Measurements from ENCODE around the gene ACTN4.

Gene ACTN4

DNA sequence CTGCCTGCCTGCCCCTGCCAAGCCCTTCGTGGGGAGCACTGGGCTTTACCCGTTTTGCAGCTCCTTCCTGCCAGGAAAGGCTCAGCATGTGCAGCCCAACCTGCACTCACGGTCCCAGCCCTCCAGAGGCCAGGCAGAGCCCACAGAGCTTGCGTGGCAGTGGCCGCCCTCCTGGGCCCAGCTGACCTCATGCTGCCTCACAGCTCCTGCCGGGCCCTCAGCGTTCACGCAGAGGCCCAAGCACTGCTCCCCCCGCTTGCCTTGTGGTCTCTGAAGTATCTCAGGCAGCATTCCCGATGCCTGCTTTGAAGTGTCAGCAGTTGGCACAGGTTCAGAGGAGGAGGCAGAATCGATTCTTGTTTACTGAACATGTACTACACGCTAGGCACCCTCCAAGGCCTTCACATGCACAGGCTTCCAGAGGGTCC is 64.3 kb downstream of the ACTN4 start:
- TF ChIP-seq, protein P1, sequence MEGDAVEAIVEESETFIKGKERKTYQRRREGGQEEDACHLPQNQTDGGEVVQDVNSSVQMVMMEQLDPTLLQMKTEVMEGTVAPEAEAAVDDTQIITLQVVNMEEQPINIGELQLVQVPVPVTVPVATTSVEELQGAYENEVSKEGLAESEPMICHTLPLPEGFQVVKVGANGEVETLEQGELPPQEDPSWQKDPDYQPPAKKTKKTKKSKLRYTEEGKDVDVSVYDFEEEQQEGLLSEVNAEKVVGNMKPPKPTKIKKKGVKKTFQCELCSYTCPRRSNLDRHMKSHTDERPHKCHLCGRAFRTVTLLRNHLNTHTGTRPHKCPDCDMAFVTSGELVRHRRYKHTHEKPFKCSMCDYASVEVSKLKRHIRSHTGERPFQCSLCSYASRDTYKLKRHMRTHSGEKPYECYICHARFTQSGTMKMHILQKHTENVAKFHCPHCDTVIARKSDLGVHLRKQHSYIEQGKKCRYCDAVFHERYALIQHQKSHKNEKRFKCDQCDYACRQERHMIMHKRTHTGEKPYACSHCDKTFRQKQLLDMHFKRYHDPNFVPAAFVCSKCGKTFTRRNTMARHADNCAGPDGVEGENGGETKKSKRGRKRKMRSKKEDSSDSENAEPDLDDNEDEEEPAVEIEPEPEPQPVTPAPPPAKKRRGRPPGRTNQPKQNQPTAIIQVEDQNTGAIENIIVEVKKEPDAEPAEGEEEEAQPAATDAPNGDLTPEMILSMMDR (IDR thresholded peaks at IDR 0.05; ENCODE audit: control insufficient read depth, extremely low read depth, insufficient read depth), result no peak
- no peak overlapping the region for H3K4me3 ChIP-seq (ENCODE audit: low read depth, low read length)
- DNase-seq (ENCODE audit: low read depth), result no peak

DNA sequence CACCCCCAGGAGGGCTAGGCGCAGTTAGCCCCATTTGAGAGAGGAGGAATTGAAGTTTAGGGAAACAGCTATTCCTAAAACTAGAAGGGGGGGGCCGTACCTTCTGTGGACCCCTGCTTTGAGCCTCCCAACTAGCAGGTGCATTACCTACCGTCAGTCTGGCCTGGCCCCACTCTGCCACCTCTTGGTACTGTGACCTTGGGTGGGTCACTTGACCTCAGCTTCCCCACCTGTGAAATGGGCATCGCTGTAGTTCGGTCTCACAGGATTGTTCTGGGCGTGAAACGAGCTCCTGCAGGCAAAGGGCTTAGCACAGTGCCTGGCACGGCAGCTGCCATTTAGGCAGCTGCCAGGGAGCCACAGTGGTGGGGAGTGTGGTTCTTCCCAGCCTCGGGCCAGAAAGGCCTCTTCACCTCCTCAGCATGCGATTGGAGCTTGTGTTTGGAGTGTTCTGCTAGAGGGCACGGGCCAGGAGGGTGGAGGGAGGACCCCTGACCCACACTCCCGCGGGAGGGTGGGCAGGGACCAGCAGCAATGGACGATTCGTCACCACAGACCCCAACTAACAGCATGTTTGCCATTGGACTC is 64.8 kb downstream of the ACTN4 start:
- H3K4me3 ChIP-seq (ENCODE audit: low read depth, low read length), result no peak overlapping the region
- TF ChIP-seq, protein P1 (IDR thresholded peaks at IDR 0.05; ENCODE audit: control insufficient read depth, extremely low read depth, insufficient read depth), result no peak
- no peak for DNase-seq (ENCODE audit: low read depth)

DNA sequence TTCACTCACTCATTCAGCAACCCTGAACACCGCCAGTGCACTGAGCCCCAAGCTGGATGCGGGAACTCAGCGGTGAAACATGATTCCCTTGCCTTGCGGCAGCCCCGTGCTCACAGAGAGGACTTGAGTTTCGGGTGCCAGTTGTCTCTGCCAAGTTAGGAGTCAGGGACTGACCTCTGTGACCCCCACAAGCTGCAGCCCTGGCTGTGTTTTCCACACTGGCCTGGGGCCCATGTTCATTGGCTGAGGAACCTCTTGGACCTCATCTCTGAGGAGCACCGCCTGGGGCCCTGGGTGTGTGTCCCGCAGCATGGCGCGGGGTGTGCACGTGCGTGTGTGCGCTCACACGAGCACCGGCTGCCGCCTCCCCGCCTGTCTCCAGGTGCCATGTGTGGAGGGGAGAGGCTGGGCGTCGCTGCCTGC is 65.8 kb downstream of the ACTN4 start:
- TF ChIP-seq, protein P1 (IDR thresholded peaks at IDR 0.05; ENCODE audit: control insufficient read depth, extremely low read depth, insufficient read depth), result no peak
- no peak for DNase-seq (ENCODE audit: low read depth)
- H3K4me3 ChIP-seq (ENCODE audit: low read depth, low read length), result no peak overlapping the region

DNA sequence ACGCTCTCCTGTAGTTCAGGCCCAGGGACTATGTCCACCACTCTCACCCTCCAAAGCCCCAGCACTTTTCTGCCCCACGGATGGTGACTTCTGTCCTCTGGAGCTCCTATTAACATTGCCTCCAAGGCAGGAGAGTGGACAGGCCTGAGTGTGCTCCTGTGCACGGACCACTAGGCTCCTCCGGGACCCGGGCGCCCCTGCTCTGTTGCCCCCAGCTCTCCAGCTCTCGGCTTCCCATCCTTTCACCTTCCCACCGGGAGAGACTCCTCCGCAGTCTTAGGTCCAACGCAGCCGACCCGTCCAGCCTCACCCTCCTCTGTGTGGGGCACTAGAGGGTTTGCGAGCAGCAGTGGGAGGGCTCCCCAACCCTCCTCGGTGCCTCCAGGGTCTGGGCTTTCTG is 66.4 kb downstream of the ACTN4 start:
- no peak for DNase-seq (ENCODE audit: low read depth)
- TF ChIP-seq, protein P1 (IDR thresholded peaks at IDR 0.05; ENCODE audit: control insufficient read depth, extremely low read depth, insufficient read depth), result no peak

DNA sequence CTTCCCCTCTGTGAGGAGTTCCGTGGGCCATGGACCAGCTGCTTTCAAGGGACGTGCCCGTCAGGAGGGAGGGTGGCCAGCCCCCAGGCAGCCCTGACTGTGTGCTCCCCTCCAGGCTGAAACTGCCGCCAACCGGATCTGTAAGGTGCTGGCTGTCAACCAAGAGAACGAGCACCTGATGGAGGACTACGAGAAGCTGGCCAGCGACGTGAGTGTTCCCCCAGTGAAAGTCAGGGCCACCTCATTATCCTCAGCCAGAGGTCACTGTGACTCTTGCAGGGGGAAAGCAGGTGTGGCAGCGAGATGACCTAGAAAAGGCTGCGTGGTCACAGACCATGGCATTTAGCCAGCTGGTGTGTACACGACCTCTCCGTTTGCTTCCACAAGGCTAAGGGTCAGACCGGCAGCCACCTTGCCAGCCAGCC is 66.9 kb downstream of the ACTN4 start:
- DNase-seq (ENCODE audit: low read depth), result no peak
- H3K4me3 ChIP-seq (ENCODE audit: low read depth, low read length), result no peak overlapping the region
- TF ChIP-seq, protein P1 (IDR thresholded peaks at IDR 0.05; ENCODE audit: control insufficient read depth, extremely low read depth, insufficient read depth), result no peak

More for the DNA sequence above, 66.4 kb downstream of the ACTN4 start:
- H3K4me3 ChIP-seq (ENCODE audit: low read depth, low read length), result no peak overlapping the region

DNA sequence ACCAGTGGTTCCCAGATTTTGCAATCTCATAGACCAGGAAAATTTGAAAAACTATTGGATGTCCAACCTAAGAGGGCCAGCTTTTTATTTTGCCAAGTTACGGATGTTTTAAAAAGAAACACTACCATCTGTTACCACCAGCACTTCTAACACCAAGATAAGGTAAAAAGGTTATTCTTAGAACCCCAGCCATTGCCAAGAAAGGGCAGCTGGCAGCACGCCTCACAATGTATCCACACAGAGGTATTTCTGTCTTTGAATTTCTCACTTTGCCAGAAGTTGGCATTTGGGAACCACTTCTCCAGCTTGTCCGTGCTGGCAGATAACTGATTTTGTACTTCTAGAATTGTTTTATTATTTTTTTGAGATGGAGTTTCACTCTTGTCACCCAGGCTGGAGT is 68.1 kb downstream of the ACTN4 start:
- TF ChIP-seq, protein P1 (IDR thresholded peaks at IDR 0.05; ENCODE audit: control insufficient read depth, extremely low read depth, insufficient read depth), result no peak
- DNase-seq (ENCODE audit: low read depth), result no peak
- no peak overlapping the region for H3K4me3 ChIP-seq (ENCODE audit: low read depth, low read length)

DNA sequence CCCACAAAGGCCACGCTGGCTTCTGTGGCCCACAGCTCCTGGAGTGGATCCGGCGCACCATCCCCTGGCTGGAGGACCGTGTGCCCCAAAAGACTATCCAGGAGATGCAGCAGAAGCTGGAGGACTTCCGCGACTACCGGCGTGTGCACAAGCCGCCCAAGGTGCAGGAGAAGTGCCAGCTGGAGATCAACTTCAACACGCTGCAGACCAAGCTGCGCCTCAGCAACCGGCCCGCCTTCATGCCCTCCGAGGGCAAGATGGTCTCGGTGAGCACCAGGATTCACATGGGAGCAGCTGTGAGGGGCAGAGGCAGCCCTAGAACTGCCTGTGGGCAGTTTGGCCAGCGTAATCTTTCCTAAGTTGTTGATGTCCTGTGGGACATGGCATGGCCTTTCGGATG is 69.6 kb downstream of the ACTN4 start:
- no peak for DNase-seq (ENCODE audit: low read depth)
- TF ChIP-seq, protein P1 (IDR thresholded peaks at IDR 0.05; ENCODE audit: control insufficient read depth, extremely low read depth, insufficient read depth), result no peak
- no peak overlapping the region for H3K4me3 ChIP-seq (ENCODE audit: low read depth, low read length)
